ENCODE results near the gene KIRREL3. TPM values are rescaled to one million over a fixed set of nuclear protein-coding genes. Genes with fewer than 3 reads are reported as not detected.

Gene KIRREL3
- total RNA-seq, 1 experiment from 2014 or later = 2.2 TPM

DNA sequence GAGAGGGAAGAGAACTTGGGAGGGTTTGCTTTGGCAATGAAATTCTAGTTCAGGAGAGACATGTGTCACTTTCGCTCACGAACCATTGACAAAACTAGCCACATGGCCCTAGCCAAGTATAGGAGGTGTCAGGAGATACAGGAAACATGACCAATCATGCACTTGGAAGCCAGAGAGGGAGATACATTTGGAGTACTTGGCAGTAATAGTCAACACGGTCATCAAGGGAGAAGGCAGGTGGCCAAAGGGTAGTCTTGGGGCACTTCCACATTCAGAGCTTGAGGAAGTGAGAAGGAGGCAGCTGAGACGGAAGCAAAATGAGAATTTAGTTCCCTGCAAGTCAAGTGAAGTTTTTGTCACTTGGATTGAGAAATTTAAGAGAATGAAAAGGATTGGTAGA is 26.4 kb upstream of the KIRREL3 start:
- ChIA-PET POLR2A (ENCODE audit: unreplicated experiment) (no interaction called here), CTCF (no interaction called here)
- H2AFZ ChIP-seq = no peak overlapping the region
- H3K79me2 ChIP-seq (ENCODE audit: low read depth) = no peaks in the 10 kb centered on the region
- no TSS peak for BruUV-seq (replicated peaks)
- H3F3A ChIP-seq (ENCODE audit: insufficient read depth, low read depth) = no peaks in the 10 kb centered on the region
- intact Hi-C loops (cut with micrococcal nuclease; ENCODE audit: unreplicated experiment) = no loop called here
- H3K27ac ChIP-seq = no peak overlapping the region
- DNase-seq = no peak
- H3K4me3 ChIP-seq = no peak overlapping the region
- no peaks in the 10 kb centered on the region for H3K4me1 ChIP-seq (replicated peaks; ENCODE audit: insufficient read depth)
- no peak overlapping the region for H3K4me2 ChIP-seq
- TF ChIP-seq EZH2 (IDR thresholded peaks at IDR 0.05; ENCODE audit: low read depth) (no peak), CTCF (conservative IDR thresholded peaks at IDR 0.05) (no peak)
- H3K9me2 ChIP-seq (ENCODE audit: insufficient read depth) = no peaks in the 10 kb centered on the region
- no peaks in the 10 kb centered on the region for H3K27me3 ChIP-seq (ENCODE audit: insufficient read depth, low read depth)
- no peaks in the 10 kb centered on the region for H3K36me3 ChIP-seq (ENCODE audit: low read depth)
- H3K9me3 ChIP-seq (ENCODE audit: insufficient read depth, low read depth) = no peaks in the 10 kb centered on the region
- no peaks in the 10 kb centered on the region; the same call in 1 of the 2 replicates for H4K20me1 ChIP-seq (ENCODE audit: insufficient read depth)

GRCh38 chr11:127023991-127024390 is 23.4 kb upstream of the KIRREL3 start:
- no peaks in the 10 kb centered on the region for H3K4me1 ChIP-seq (replicated peaks; ENCODE audit: insufficient read depth)
- ChIA-PET POLR2A (ENCODE audit: unreplicated experiment) (no interaction called here), CTCF (interaction anchor here (0.7 to 1.4 kb wide), 2 partner anchors 50 to 250 kb away, joined by 3 read pairs; no protein-coding TSS in a partner anchor)
- no peaks in the 10 kb centered on the region for H3K36me3 ChIP-seq (ENCODE audit: low read depth)
- DNase-seq = no peak
- intact Hi-C loops (cut with micrococcal nuclease; ENCODE audit: unreplicated experiment) = no loop called here
- TF ChIP-seq CTCF (conservative IDR thresholded peaks at IDR 0.05) (no peak), EZH2 (IDR thresholded peaks at IDR 0.05; ENCODE audit: low read depth) (no peak)
- BruUV-seq (replicated peaks) = no TSS peak
- H4K20me1 ChIP-seq (ENCODE audit: insufficient read depth) = no peaks in the 10 kb centered on the region; the same call in 1 of the 2 replicates
- H2AFZ ChIP-seq = no peak overlapping the region
- no peak overlapping the region for H3K27ac ChIP-seq
- H3K4me3 ChIP-seq = no peak overlapping the region
- H3K4me2 ChIP-seq = no peak overlapping the region
- no peaks in the 10 kb centered on the region for H3K9me3 ChIP-seq (ENCODE audit: insufficient read depth, low read depth)
- H3K79me2 ChIP-seq (ENCODE audit: low read depth) = no peaks in the 10 kb centered on the region
- H3K27me3 ChIP-seq (ENCODE audit: insufficient read depth, low read depth) = no peaks in the 10 kb centered on the region
- H3K9me2 ChIP-seq (ENCODE audit: insufficient read depth) = no peaks in the 10 kb centered on the region
- H3F3A ChIP-seq (ENCODE audit: insufficient read depth, low read depth) = no peaks in the 10 kb centered on the region

DNA sequence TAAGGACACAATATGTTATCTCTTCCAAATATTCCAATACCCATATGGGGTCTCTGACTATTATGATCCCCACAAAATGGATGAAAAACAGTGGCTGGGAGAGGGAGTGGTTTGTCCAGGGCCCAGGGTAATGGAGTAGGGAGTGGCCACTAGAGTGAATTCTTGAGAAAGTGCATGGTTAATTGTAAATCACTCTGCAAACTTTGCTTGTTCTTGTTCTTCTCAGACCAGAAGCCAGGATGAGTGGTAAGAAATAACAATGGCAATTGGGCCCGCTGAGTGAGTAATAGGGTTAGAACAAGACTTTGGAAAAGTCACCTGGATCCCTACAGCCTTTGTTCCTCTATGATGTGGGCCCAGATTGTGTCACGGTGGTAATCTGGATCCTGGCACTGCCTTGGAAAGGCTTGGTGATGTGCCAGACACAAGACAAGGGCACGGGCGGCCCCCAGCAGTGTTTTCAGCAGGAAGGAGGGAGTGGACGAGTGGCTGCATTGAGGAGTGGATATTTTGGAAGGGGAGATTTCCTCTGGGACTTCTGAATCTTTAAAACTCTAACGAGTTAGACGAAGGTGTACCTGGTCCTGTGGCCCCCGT is 18.2 kb upstream of the KIRREL3 start:
- CTCF ChIA-PET = no interaction called here
- H3F3A ChIP-seq (ENCODE audit: insufficient read depth, low read depth) = no peaks in the 10 kb centered on the region
- H3K79me2 ChIP-seq (ENCODE audit: low read depth) = no peaks in the 10 kb centered on the region
- H3K4me2 ChIP-seq = no peak overlapping the region
- no peaks in the 10 kb centered on the region; the same call in 1 of the 2 replicates for H4K20me1 ChIP-seq (ENCODE audit: insufficient read depth)
- TF ChIP-seq EZH2 (IDR thresholded peaks at IDR 0.05; ENCODE audit: low read depth) (no peak), CTCF (conservative IDR thresholded peaks at IDR 0.05) (no peak)
- intact Hi-C loops (cut with micrococcal nuclease; ENCODE audit: unreplicated experiment) = no loop called here
- BruUV-seq (replicated peaks) = no TSS peak
- POLR2A ChIA-PET (ENCODE audit: unreplicated experiment) = no interaction called here
- no peaks in the 10 kb centered on the region for H3K4me1 ChIP-seq (replicated peaks; ENCODE audit: insufficient read depth)
- no peak overlapping the region for H3K27ac ChIP-seq
- H3K9me3 ChIP-seq (ENCODE audit: insufficient read depth, low read depth) = no peaks in the 10 kb centered on the region
- no peak overlapping the region for H3K4me3 ChIP-seq
- no peaks in the 10 kb centered on the region for H3K9me2 ChIP-seq (ENCODE audit: insufficient read depth)
- DNase-seq = no peak
- H3K27me3 ChIP-seq (ENCODE audit: insufficient read depth, low read depth) = no peaks in the 10 kb centered on the region
- no peaks in the 10 kb centered on the region for H3K36me3 ChIP-seq (ENCODE audit: low read depth)
- no peak overlapping the region for H2AFZ ChIP-seq
